Activated T-cell treated with anti-CD3 and anti-CD28 coated beads for 24 hours (primary cell): Measurements from ENCODE around the gene PKD1L1.

Experiments
- DNase-seq: peaks from one replicate; pipeline ENCODE4 v3.0.0-alpha.2; 2020; ENCODE audit warnings: low read depth

Gene PKD1L1

GRCh38 chr7:47905076-47905920 lies 43.0 kb downstream of the PKD1L1 start:
- DNase-seq, result no peak

GRCh38 chr7:47902013-47902412 lies 46.3 kb downstream of the PKD1L1 start:
- DNase-seq, result no peak

- no peak for DNase-seq
Measured at GRCh38 chr7:47901542-47901941, 46.7 kb downstream of the PKD1L1 start.

GRCh38 chr7:47897831-47898230 lies 50.4 kb downstream of the PKD1L1 start:
- no peak for DNase-seq

- no peak for DNase-seq
Measured at GRCh38 chr7:47896809-47897423, 51.4 kb downstream of the PKD1L1 start.

- no peak for DNase-seq
Measured at GRCh38 chr7:47895026-47895425, 53.2 kb downstream of the PKD1L1 start.

GRCh38 chr7:47893721-47894365 lies 54.4 kb downstream of the PKD1L1 start:
- no peak for DNase-seq

- no peak for DNase-seq
Measured at GRCh38 chr7:47893238-47893637, 55.0 kb downstream of the PKD1L1 start.

GRCh38 chr7:47890606-47891005 lies 57.7 kb downstream of the PKD1L1 start:
- DNase-seq, result no peak

- DNase-seq, result no peak
Measured at GRCh38 chr7:47890125-47890524, 58.1 kb downstream of the PKD1L1 start.

- no peak for DNase-seq
Measured at GRCh38 chr7:47889723-47890122, 58.5 kb downstream of the PKD1L1 start.

GRCh38 chr7:47888371-47889265 lies 59.6 kb downstream of the PKD1L1 start:
- no peak for DNase-seq

- DNase-seq, result no peak
Measured at GRCh38 chr7:47887016-47887640, 61.1 kb downstream of the PKD1L1 start.

GRCh38 chr7:47885987-47886811 lies 62.1 kb downstream of the PKD1L1 start:
- no peak for DNase-seq

- no peak for DNase-seq
Measured at GRCh38 chr7:47885309-47885986, 62.8 kb downstream of the PKD1L1 start.

- DNase-seq, result no peak
Measured at GRCh38 chr7:47884675-47885074, 63.6 kb downstream of the PKD1L1 start.

GRCh38 chr7:47882635-47883034 lies 65.6 kb downstream of the PKD1L1 start:
- DNase-seq, result no peak

- DNase-seq, result no peak
Measured at GRCh38 chr7:47881256-47881655, 67.0 kb downstream of the PKD1L1 start.

- DNase-seq, result no peak
Measured at GRCh38 chr7:47878662-47879061, 69.6 kb downstream of the PKD1L1 start.

GRCh38 chr7:47877336-47877735 lies 70.9 kb downstream of the PKD1L1 start:
- no peak for DNase-seq
